Measurements from ENCODE around the gene ABCC3.

- TF ChIP-seq, protein P1, sequence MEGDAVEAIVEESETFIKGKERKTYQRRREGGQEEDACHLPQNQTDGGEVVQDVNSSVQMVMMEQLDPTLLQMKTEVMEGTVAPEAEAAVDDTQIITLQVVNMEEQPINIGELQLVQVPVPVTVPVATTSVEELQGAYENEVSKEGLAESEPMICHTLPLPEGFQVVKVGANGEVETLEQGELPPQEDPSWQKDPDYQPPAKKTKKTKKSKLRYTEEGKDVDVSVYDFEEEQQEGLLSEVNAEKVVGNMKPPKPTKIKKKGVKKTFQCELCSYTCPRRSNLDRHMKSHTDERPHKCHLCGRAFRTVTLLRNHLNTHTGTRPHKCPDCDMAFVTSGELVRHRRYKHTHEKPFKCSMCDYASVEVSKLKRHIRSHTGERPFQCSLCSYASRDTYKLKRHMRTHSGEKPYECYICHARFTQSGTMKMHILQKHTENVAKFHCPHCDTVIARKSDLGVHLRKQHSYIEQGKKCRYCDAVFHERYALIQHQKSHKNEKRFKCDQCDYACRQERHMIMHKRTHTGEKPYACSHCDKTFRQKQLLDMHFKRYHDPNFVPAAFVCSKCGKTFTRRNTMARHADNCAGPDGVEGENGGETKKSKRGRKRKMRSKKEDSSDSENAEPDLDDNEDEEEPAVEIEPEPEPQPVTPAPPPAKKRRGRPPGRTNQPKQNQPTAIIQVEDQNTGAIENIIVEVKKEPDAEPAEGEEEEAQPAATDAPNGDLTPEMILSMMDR (IDR thresholded peaks at IDR 0.05 in 2 of 3, conservative IDR thresholded peaks at IDR 0.05 in 1 of 3; ENCODE audit: borderline replicate concordance in 1 of 3, insufficient read depth in 1 of 3, low read depth in 2 of 3, low read length in 2 of 3), result no peak
- no peak for TF ChIP-seq ZBTB33 (IDR thresholded peaks at IDR 0.05; ENCODE audit: extremely low read depth, insufficient replicate concordance, low read length)
- no peak for TF ChIP-seq POLR2AphosphoS5 (IDR thresholded peaks at IDR 0.05; ENCODE audit: low read depth, low read length)
- TF ChIP-seq, protein P2, sequence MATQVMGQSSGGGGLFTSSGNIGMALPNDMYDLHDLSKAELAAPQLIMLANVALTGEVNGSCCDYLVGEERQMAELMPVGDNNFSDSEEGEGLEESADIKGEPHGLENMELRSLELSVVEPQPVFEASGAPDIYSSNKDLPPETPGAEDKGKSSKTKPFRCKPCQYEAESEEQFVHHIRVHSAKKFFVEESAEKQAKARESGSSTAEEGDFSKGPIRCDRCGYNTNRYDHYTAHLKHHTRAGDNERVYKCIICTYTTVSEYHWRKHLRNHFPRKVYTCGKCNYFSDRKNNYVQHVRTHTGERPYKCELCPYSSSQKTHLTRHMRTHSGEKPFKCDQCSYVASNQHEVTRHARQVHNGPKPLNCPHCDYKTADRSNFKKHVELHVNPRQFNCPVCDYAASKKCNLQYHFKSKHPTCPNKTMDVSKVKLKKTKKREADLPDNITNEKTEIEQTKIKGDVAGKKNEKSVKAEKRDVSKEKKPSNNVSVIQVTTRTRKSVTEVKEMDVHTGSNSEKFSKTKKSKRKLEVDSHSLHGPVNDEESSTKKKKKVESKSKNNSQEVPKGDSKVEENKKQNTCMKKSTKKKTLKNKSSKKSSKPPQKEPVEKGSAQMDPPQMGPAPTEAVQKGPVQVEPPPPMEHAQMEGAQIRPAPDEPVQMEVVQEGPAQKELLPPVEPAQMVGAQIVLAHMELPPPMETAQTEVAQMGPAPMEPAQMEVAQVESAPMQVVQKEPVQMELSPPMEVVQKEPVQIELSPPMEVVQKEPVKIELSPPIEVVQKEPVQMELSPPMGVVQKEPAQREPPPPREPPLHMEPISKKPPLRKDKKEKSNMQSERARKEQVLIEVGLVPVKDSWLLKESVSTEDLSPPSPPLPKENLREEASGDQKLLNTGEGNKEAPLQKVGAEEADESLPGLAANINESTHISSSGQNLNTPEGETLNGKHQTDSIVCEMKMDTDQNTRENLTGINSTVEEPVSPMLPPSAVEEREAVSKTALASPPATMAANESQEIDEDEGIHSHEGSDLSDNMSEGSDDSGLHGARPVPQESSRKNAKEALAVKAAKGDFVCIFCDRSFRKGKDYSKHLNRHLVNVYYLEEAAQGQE (IDR thresholded peaks at IDR 0.05; ENCODE audit: low read depth), result no peak
- no peak for TF ChIP-seq EZH2 (IDR thresholded peaks at IDR 0.05)
- no peak for TF ChIP-seq MAX (IDR thresholded peaks at IDR 0.05)
- TF ChIP-seq POLR2A (IDR thresholded peaks at IDR 0.05; ENCODE audit: borderline replicate concordance, extremely low read depth, insufficient read depth, insufficient read length), result no peak
- TF ChIP-seq TCF7L2 (IDR thresholded peaks at IDR 0.05; ENCODE audit: borderline replicate concordance, extremely low read depth, insufficient read depth, insufficient read length), result no peak
- TF ChIP-seq RAD21 (IDR thresholded peaks at IDR 0.05; ENCODE audit: low read depth), result no peak
These were observed 76.0 kb downstream of the ABCC3 start for GRCh38 chr17:50710650-50711049.
